GM19023 (cell line): ENCODE data around the gene ACBD5.
A peak's percentile ranks its signal among the peaks of the same experiment; 100 is the strongest.
"Not testable (repeated sequence)": the region's sequence is repeated elsewhere in the genome, so short reads cannot be mapped to it uniquely, and the experiment has no call there.

Source experiments
- ATAC-seq: cut with Tn5 transposase; IDR thresholded peaks from one replicate; pipeline ENCODE4 v1.9.1; 2021; ENCODE audit warnings: mild to moderate bottlenecking, moderate library complexity; ENCODE audit not compliant: unreplicated experiment

The ACBD5 gene

GRCh38 chr10:27241010-27241651, 534 bp upstream of the ACBD5 start:
- peak; percentile 22 for ATAC-seq

DNA sequence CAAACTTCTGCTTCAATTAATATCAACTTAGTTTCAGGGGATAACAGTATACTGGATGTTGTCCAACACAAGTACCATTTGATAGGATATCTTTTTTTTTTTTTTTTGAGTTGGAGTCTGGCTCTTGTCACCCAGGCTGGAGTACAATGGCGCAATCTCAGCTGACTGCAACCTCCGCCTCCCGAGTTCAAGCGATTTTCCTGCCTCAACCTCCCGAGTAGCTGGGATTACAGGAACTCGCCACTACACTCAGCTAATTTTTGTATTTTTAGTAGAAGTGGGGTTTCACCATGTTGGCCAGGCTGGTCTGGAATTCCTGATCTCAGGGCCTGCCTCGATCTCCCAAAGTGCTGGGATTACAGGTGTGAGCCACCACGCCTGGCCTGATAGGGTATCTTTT, 3.1 kb downstream of the ACBD5 start:
- not testable (repeated sequence) for ATAC-seq

GRCh38 chr10:27236589-27237128, 3.9 kb downstream of the ACBD5 start:
- not testable (repeated sequence) for ATAC-seq

GRCh38 chr10:27235706-27236105, 4.9 kb downstream of the ACBD5 start:
- ATAC-seq = no peak

- no peak for ATAC-seq
Observed at GRCh38 chr10:27230022-27230421, 10.6 kb downstream of the ACBD5 start.

DNA sequence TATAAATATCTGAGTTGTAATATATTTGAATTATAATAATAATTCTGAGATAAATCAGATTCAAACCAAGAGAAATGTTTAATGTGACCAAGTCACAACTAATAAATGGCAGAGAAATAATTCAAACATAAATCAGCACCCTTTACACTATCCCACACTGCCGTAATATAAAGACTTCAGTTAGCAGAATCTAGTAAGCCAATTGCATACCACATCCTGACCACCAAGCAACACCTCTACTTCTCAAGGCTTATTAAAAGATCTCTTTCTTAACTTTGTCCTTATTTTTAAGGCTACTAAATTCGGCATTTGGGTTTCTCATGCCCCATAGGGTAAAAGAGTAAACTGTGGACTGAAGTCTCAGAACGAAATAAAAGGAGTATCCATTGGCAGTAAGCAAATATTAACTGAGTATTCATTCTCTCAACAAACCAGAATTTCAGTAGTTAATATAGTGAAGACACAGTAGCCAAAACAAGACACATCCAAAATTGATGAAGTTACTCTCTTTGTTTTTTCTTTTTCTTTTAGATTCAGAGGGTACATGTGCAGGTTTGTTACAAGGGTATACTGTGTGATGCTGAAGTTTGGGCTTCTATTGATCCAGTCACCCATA, 14.8 kb downstream of the ACBD5 start:
- no peak for ATAC-seq

- ATAC-seq = no peak
Observed at GRCh38 chr10:27225011-27225590, 15.5 kb downstream of the ACBD5 start.

DNA sequence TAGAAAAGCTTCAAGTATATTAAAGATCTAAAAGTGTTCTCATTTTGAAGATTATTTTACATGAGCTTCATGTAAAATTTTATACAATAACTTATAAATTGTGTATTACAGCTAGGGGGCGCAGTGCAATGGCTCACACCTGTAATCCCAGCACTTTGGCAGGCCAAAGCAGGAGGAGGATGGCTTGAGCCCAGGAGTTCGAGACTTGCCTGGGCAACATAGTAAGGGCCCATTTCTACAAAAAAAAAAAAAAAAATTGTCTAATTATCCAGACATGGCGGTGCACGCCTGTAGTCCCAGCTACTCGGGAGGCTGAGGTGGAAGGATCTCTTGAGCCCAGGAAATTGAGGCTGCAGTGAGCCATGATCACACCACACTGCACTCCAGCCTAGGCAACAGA, 16.6 kb downstream of the ACBD5 start:
- no peak for ATAC-seq

- ATAC-seq = no peak
Observed at GRCh38 chr10:27207350-27207749, 33.2 kb downstream of the ACBD5 start.

- no peak for ATAC-seq
Observed at GRCh38 chr10:27203806-27204205, 36.8 kb downstream of the ACBD5 start.

DNA sequence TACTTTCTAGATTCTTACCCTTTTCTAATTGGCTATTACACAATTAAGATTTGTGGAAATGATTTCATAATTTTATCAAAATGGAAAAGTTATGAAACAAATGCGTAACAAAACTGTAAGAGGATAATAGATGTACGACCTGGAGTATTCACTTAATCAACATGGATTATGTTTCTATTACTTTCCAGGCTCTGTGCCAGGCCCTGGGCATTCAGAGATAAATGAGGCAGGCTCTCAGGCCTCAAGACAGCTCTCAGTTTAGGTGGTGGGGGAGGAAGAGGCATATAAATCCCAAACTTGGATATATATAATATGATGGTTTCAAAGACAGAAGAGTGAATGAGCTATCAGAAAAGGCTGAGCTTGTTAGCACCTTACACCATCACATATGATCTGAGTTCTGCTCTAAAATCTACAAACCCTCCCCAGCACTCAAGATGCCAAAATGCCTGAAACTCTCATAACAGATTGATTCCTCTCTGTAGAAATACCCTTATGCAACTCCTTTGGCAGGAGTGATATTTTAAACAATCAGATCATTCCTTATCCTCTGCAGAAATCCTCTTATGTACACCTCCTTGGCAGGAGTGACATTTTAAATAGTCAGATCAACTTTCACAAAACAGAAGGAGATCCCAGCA, 42.5 kb downstream of the ACBD5 start:
- no peak for ATAC-seq

DNA sequence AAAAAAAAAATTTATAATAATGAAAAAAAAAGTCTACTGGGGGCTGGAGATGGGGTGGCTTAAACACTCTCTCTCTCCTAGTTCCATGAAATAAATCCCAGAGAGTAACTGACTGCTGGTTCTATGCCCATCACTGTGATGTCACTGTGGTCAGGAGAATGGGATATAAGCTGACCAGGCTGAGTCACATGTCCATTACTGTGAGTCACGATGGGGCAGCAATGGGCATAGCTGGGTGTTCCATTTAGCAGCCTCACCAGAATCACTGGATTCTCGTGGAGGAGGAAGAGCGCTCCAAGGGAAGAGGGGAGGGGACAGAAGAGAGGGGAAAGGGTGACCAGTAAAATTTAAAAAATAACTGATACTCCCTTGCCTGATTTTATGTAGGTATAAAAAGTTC, 48.3 kb downstream of the ACBD5 start:
- ATAC-seq = no peak

- ATAC-seq = no peak
Observed at GRCh38 chr10:27190508-27190907, 50.1 kb downstream of the ACBD5 start.

DNA sequence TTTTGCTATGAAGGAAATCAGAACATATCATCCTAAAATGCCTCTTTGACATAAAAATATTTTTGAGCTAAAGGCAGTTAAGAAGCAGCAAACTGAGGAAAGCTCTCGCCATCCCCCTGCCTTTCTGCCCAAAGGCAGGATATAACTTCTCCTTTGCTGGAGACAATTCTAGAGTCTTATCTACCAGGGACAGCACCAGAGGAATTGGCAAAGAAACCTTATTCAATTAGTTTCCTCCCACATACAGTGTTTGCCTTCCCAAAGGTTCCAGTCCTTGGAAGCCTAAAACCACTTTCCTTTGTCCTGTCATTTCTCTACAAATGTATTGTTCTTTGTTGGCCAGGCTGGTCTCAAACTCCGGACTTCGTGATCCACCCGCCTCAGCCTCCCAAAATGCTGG, 51.7 kb downstream of the ACBD5 start:
- ATAC-seq = no peak

DNA sequence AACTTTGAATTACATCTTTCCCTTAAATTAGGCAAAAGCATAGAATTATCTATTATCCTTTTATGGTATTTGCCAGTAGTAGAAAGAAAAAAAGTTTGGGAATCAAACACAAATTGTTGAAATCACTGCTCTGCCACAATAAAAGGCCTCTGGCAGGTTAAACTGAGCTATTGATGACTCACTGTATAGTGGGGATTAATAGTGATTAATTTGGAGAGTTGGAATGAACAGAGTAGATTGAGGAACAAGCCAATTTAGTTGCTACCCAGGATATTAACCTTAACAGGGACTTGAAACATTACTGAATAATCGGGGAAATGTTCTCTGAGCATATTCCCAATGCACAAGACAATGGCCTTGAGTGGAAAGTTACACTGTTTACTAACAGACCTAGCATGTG, 52.3 kb downstream of the ACBD5 start:
- ATAC-seq = no peak

- ATAC-seq = no peak
Observed at GRCh38 chr10:27169849-27170248, 70.7 kb downstream of the ACBD5 start.

DNA sequence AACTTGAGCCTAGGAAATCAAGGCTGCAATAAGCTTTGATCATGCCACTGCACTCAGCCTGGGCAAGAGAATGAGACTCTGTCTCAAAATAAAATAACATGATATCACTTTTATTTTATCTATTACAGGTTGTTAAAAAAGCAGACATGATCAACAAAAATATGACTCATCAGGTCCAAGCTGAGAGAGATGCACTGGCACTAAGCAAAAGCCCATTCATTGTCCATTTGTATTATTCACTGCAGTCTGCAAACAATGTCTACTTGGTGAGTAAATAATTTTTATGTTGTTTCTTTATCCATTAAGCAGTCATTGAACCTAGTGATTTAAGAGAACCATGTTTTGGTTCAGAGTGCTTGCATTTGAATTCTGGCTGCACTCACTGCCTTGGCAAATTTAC, 82.2 kb downstream of the ACBD5 start:
- ATAC-seq = no peak

DNA sequence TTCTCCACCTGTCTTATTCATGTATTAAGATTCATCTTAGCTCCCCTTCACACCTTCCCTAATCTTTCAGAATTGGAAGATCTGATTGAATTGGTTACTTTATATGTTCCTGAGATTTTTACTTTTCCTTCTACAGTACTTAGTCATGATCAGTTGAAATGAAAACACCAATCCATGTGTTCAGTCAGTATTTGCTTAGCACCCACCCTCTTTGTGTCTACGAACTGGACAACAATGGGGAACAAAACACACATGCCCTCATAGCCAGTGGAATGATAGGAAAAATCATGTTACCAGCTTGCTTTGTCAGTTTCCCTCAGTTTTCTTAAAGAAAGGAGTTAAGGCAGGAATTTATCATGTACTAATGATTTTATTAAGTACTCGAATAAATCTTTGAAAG, 83.4 kb downstream of the ACBD5 start:
- no peak for ATAC-seq

GRCh38 chr10:27156566-27156965, 84.0 kb downstream of the ACBD5 start:
- ATAC-seq = not testable (repeated sequence)

DNA sequence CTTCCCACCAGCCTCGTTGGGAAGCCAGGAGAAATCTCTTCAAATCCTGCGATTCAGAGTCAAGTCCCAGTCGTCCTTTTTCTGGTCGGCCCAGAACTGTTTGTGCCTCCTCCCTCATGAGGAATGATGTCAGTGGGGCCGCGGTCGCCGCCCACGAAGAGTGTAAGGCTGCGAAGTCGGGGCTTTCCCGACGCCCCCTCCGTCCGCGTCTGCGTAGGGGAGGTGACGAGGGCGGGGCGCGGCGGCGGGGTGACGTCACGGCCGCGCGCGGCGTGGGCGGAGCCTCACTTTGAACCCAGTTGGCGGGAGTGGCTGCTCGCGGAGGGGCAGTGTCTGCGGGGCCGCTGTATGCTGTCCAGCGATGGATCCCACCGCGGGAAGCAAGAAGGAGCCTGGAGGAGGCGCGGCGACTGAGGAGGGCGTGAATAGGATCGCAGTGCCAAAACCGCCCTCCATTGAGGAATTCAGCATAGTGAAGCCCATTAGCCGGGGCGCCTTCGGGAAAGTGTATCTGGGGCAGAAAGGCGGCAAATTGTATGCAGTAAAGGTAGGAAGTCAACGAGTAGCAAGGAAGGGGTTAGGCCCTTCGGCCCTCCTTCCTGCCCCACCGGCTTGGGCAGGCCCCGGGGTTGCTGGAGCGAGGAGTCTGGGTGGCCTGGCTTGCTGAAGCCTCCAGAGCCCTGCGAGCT, 85.4 kb downstream of the ACBD5 start, which contains the start of gene MASTL:
Gene MASTL, plus strand, starts transcription at position 287 of the 689 bp plus-strand sequence. Its CDS starts 75 bp downstream, at position 362.
- peak; percentile 80 for ATAC-seq

GRCh38 chr10:27153845-27154193, 86.8 kb downstream of the ACBD5 start:
- peak; percentile 5 for ATAC-seq
